CD4-positive, CD25-positive, alpha-beta regulatory T cell (primary cell): Measurements from ENCODE around the gene SORBS1. TPM values are rescaled to one million over a fixed set of nuclear protein-coding genes. Genes with fewer than 3 reads are reported as not detected.

Experiments
- ATAC-seq, 2 donors: fragments of 150-1000 bp; cut with Tn5 transposase; one replicate each; pipeline ENCODE4 v1.10.0; 2021; ENCODE audit warnings: low read depth in 2 of 2, moderate number of reproducible peaks in 2 of 2, moderate library complexity in 1 of 2
- DNase-seq, 3 donors: peaks; one replicate each; pipeline versions ENCODE4 v3.0.0 to v3.0.0-alpha.2; 2012 to 2022; ENCODE audit warnings: mixed read lengths in 1 of 3
- H3K27ac ChIP-seq: one replicate; pipeline ENCODE4 v1.7.0; 2013; ENCODE audit warnings: mild to moderate bottlenecking, low read length; ENCODE audit not compliant: insufficient read depth, poor library complexity, severe bottlenecking
- H3K27me3 ChIP-seq: one replicate; pipeline ENCODE4 v1.7.0; 2013; ENCODE audit warnings: low read length; ENCODE audit not compliant: control insufficient read depth, insufficient read depth
- H3K36me3 ChIP-seq: one replicate; pipeline ENCODE4 v1.7.0; 2013; ENCODE audit warnings: mild to moderate bottlenecking, low read length, moderate library complexity; ENCODE audit not compliant: control insufficient read depth, insufficient read depth
- H3K4me1 ChIP-seq: 2 replicates; pipeline ENCODE4 v1.7.0; 2013; ENCODE audit warnings: mild to moderate bottlenecking, low read length; ENCODE audit not compliant: insufficient read depth, control insufficient read depth, poor library complexity, severe bottlenecking
- H3K4me3 ChIP-seq: one replicate; pipeline ENCODE4 v1.7.0; 2013; ENCODE audit warnings: low read depth, mild to moderate bottlenecking, low read length, moderate library complexity
- H3K9me3 ChIP-seq, 2 experiments: 1 replicate in 1 of 2; 2 replicates in 1 of 2; pipeline ENCODE4 v1.7.0; 2013; ENCODE audit warnings: low read length in 2 of 2, mild to moderate bottlenecking in 1 of 2, moderate library complexity in 1 of 2; ENCODE audit not compliant: control insufficient read depth in 2 of 2
- H3K27ac Mint-ChIP-seq, 3 donors: one replicate each; pipeline ENCODE4 v1.8.0; 2020 to 2022; ENCODE audit warnings: mild to moderate bottlenecking in 3 of 3, mixed read lengths in 3 of 3, moderate library complexity in 2 of 3
- H3K27me3 Mint-ChIP-seq: one replicate; pipeline ENCODE4 v1.8.0; 2022; ENCODE audit warnings: mild to moderate bottlenecking, mixed read lengths
- H3K36me3 Mint-ChIP-seq: one replicate; pipeline ENCODE4 v1.8.0; 2020; ENCODE audit warnings: mixed read lengths
- H3K4me1 Mint-ChIP-seq, 4 donors: one replicate each; pipeline ENCODE4 v1.8.0; 2020 to 2022; ENCODE audit warnings: mixed read lengths in 4 of 4, mild to moderate bottlenecking in 1 of 4
- H3K4me3 Mint-ChIP-seq, 4 donors: one replicate each; pipeline ENCODE4 v1.8.0; 2020 to 2022; ENCODE audit warnings: mild to moderate bottlenecking in 4 of 4, mixed read lengths in 4 of 4, moderate library complexity in 3 of 4
- H3K9me3 Mint-ChIP-seq, 7 donors: one replicate each; pipeline ENCODE4 v1.8.0; 2020 to 2022; ENCODE audit warnings: mixed read lengths in 7 of 7, mild to moderate bottlenecking in 3 of 7, moderate library complexity in 2 of 7
- polyA plus RNA-seq, 4 donors: library from polyadenylated mRNA; unstranded; fragments of 300-500 nt; fragmentation: Illumina TruSeq; gene quantifications; one replicate each; pipeline ENCODE4 v1.2.3, GENCODE V29; 2021
- total RNA-seq: library from RNA; stranded (reverse); gene quantifications from one replicate; pipeline ENCODE4 v1.2.3, GENCODE V29; 2022

The SORBS1 gene
- total and polyA plus RNA-seq, 5 donors from 2014 or later = 0.31 to 3.7 (median 0.38) TPM

DNA sequence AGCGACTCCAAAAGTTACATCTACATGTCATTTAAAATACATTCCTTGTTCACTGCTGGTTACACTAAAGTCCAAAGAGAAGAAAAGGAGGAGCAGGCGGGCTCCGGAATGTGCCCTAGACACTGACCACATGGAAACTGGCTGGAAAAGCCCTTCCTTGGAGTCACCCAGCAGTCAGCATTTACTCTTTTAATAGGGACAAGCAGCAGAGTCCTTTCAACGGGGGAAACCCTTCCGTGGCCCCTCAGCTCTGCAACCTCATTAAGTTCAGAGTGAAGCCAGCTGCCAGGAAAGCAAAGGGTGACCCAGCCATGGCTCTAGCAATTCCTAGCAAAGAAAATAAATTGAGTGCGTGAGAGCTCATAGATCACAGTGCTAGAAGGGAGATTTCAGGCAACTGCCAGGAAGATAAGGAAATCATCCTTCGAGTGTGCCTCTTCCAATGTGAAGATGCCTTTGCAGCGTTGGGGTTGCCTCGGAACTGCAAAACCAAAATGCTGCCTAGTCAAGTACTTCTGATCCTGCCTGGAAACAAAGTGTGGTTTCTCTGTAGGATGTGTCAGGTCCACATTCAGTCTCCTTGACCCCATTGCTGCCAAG, 101.6 kb downstream of the SORBS1 start:
- Mint-ChIP-seq H3K36me3 (no peaks in the 10 kb centered on the region), H3K4me1 (no peaks in the 10 kb centered on the region), H3K27ac (no peak overlapping the region), H3K4me3 (no peak overlapping the region), H3K27me3 (peaks cover 47% of the 10 kb centered on the region), H3K9me3 (peaks cover 0 to 4% (median 0%) of the 10 kb centered on the region in 7 donors)
- Histone ChIP-seq H3K27me3 (peaks cover 6% of the 10 kb centered on the region), H3K4me1 (no peaks in the 10 kb centered on the region), H3K4me3 (no peak overlapping the region), H3K9me3 (no peaks in the 10 kb centered on the region), H3K36me3 (no peaks in the 10 kb centered on the region), H3K27ac (no peak overlapping the region)
- DNase-seq (no peak), ATAC-seq (no peak)

DNA sequence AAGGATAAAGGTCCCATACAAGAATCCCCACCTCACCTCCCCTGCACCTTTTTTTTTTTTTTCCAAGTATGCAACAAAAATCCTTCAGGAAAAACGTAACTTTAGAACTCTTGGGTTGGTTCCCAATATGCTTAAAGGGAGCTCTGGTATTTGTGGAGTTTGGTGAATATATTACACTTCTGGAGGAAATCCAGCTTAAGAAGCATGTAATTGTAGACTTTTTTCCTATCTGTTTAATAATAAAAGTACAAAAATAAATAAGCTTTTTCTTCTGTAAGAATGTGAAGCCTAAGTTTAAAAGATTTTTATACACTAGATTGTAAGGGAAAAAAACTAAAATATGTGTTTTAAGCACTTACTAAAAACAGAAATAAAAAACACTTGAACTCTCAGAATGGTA, 102.3 kb downstream of the SORBS1 start:
- Histone ChIP-seq H3K27me3 (peaks cover 6% of the 10 kb centered on the region), H3K4me3 (no peak overlapping the region), H3K4me1 (no peaks in the 10 kb centered on the region), H3K36me3 (no peaks in the 10 kb centered on the region), H3K9me3 (no peaks in the 10 kb centered on the region), H3K27ac (no peak overlapping the region)
- H3K4me1 Mint-ChIP-seq = no peaks in the 10 kb centered on the region
- H3K27ac Mint-ChIP-seq = no peak overlapping the region
- peaks cover 46% of the 10 kb centered on the region for H3K27me3 Mint-ChIP-seq
- DNase-seq = no peak
- H3K36me3 Mint-ChIP-seq = no peaks in the 10 kb centered on the region
- H3K4me3 Mint-ChIP-seq = no peak overlapping the region
- ATAC-seq = no peak
- H3K9me3 Mint-ChIP-seq = peaks cover 0 to 4% (median 0%) of the 10 kb centered on the region in 7 donors

- Histone ChIP-seq H3K27me3 (peaks cover 6% of the 10 kb centered on the region), H3K4me1 (no peaks in the 10 kb centered on the region), H3K9me3 (no peaks in the 10 kb centered on the region), H3K36me3 (no peaks in the 10 kb centered on the region), H3K27ac (no peak overlapping the region), H3K4me3 (no peak overlapping the region)
- Mint-ChIP-seq H3K4me3 (no peak overlapping the region), H3K27ac (no peak overlapping the region), H3K9me3 (peaks cover 0 to 4% (median 0%) of the 10 kb centered on the region in 7 donors), H3K27me3 (peaks cover 49% of the 10 kb centered on the region), H3K4me1 (no peaks in the 10 kb centered on the region), H3K36me3 (no peaks in the 10 kb centered on the region)
- no peak for ATAC-seq
- DNase-seq = no peak
Measured at GRCh38 chr10:95458014-95458413, 103.2 kb downstream of the SORBS1 start.

DNA sequence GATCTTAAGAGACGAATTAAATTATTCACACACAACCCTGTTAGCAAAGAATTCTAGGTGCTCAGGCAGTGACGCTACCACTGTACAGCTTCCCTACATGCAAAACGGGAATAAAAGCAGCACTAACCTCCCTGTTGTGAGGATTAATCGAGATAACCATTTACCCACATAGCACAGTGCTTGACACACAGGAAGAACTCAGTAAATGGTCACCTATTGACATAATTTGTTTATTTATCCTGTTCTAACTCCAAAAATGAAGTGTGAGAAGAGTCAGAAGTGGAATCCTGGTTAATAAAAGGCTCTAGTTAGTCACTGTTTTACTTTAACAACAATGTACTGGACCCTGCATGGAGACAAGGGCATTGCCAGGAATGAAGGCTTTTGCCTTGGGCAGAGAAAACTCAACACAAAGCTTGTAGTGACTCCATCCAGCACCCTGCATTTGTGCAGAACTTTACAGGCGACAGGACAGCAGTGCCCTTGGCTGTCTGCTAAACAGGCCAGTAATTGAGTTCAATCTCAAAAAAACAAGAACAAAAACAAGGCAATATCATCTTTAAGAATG, 103.8 kb downstream of the SORBS1 start:
- Mint-ChIP-seq H3K27ac (no peak overlapping the region), H3K4me3 (no peak overlapping the region), H3K36me3 (no peaks in the 10 kb centered on the region), H3K4me1 (no peaks in the 10 kb centered on the region), H3K9me3 (peaks cover 0 to 4% (median 0%) of the 10 kb centered on the region in 7 donors), H3K27me3 (peaks cover 45% of the 10 kb centered on the region)
- Histone ChIP-seq H3K4me1 (no peaks in the 10 kb centered on the region), H3K27me3 (peaks cover 6% of the 10 kb centered on the region), H3K4me3 (no peak overlapping the region), H3K27ac (no peak overlapping the region), H3K36me3 (no peaks in the 10 kb centered on the region), H3K9me3 (no peaks in the 10 kb centered on the region)
- DNase-seq = no peak
- no peak for ATAC-seq

DNA sequence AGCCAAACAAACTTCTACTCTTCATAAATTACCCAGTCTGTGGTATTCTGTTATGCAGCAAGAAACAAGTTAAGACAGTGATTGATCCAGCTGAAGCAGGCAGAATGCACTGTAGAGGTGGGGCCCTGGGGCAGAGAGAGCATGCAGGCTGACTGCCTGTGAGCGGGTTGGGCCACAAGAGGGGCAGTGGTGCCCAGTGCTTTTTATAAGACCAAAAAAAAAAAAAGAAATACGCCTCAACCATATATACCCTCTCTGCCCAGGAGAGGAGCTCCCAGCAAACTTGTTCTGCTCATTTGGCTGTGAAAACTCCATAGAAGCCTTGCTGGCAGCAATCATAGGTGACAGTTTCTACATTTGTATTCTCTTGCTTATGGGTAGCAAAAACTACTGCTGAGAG, 104.7 kb downstream of the SORBS1 start:
- Histone ChIP-seq H3K4me1 (no peaks in the 10 kb centered on the region), H3K9me3 (no peaks in the 10 kb centered on the region), H3K27me3 (peaks cover 6% of the 10 kb centered on the region), H3K27ac (no peak overlapping the region), H3K4me3 (no peak overlapping the region), H3K36me3 (no peaks in the 10 kb centered on the region)
- H3K4me1 Mint-ChIP-seq = no peaks in the 10 kb centered on the region
- H3K27me3 Mint-ChIP-seq = peaks cover 39% of the 10 kb centered on the region
- DNase-seq (no peak), ATAC-seq (no peak)
- H3K4me3 Mint-ChIP-seq = no peak overlapping the region
- H3K36me3 Mint-ChIP-seq = no peaks in the 10 kb centered on the region
- H3K27ac Mint-ChIP-seq = no peak overlapping the region
- peaks cover 0 to 4% (median 0%) of the 10 kb centered on the region in 7 donors for H3K9me3 Mint-ChIP-seq

- H3K4me3 ChIP-seq = no peak overlapping the region
- no peaks in the 10 kb centered on the region for H3K36me3 Mint-ChIP-seq
- peaks cover 39% of the 10 kb centered on the region for H3K27me3 Mint-ChIP-seq
- H3K4me3 Mint-ChIP-seq = no peak overlapping the region
- ATAC-seq = no peak
- H3K36me3 ChIP-seq = no peaks in the 10 kb centered on the region
- H3K4me1 Mint-ChIP-seq = no peaks in the 10 kb centered on the region
- peaks cover 0 to 1% (median 0%) of the 10 kb centered on the region in 7 donors for H3K9me3 Mint-ChIP-seq
- no peak for DNase-seq
- peaks cover 6% of the 10 kb centered on the region for H3K27me3 ChIP-seq
- H3K27ac ChIP-seq = no peak overlapping the region
- no peaks in the 10 kb centered on the region for H3K4me1 ChIP-seq
- no peaks in the 10 kb centered on the region for H3K9me3 ChIP-seq
- H3K27ac Mint-ChIP-seq = no peak overlapping the region
Measured at GRCh38 chr10:95454940-95455339, 106.2 kb downstream of the SORBS1 start.

DNA sequence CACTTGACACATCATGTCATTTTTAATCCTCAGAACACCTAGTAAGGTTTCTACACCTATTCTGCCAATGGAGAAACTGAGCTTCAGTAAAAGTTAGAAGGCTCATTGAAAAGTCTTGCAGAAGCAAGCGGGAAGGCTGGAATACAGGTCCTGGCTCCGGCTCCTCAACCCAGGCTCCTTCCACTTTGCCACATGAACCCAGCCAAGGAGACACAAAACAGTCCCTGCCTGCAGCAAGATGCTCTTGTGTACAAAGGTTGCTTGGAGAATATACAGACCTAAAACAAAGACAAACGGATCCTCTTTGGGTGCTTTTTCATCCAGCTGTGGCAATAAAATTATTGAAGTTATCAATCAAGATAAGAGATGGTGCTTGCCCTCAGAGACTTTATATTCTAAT, 106.8 kb downstream of the SORBS1 start:
- Mint-ChIP-seq H3K36me3 (no peaks in the 10 kb centered on the region), H3K4me3 (no peak overlapping the region), H3K27ac (no peak overlapping the region), H3K27me3 (peaks cover 40% of the 10 kb centered on the region), H3K4me1 (no peaks in the 10 kb centered on the region), H3K9me3 (peaks cover 0 to 1% (median 0%) of the 10 kb centered on the region in 7 donors)
- no peaks in the 10 kb centered on the region for H3K4me1 ChIP-seq
- H3K27me3 ChIP-seq = peaks cover 6% of the 10 kb centered on the region
- no peaks in the 10 kb centered on the region for H3K36me3 ChIP-seq
- H3K4me3 ChIP-seq = no peak overlapping the region
- no peaks in the 10 kb centered on the region for H3K9me3 ChIP-seq
- ATAC-seq (no peak), DNase-seq (no peak)
- no peak overlapping the region for H3K27ac ChIP-seq
